ENCODE measurements around the gene ALG1.
"Not testable (repeated sequence)": the region's sequence is repeated elsewhere in the genome, so short reads cannot be mapped to it uniquely, and the experiment has no call there.

Gene ALG1

GRCh38 chr16:5078626-5079025 lies 7.0 kb downstream of the ALG1 start:
- Histone ChIP-seq H3K27ac (no peak overlapping the region), H3K27me3 (ENCODE audit: control insufficient read depth, insufficient read depth, low read length) (no peaks in the 10 kb centered on the region), H3K36me3 (ENCODE audit: control insufficient read depth, insufficient read depth, low read length) (no peaks in the 10 kb centered on the region), H2AFZ (no peak overlapping the region), H3K79me2 (no peaks in the 10 kb centered on the region), H3K9me3 (ENCODE audit: control insufficient read depth, low read length) (no peaks in the 10 kb centered on the region), H3K4me1 (no peaks in the 10 kb centered on the region), H3K4me3 (ENCODE audit: low read depth, low read length) (no peak overlapping the region), H3K9ac (no peak overlapping the region), H3K4me2 (ENCODE audit: low read length) (no peak overlapping the region)
- no peak for TF ChIP-seq CTCF (IDR thresholded peaks at IDR 0.05)

GRCh38 chr16:5080461-5080860 lies 8.8 kb downstream of the ALG1 start:
- H3K27ac ChIP-seq; H3K4me2 ChIP-seq (ENCODE audit: low read length); H3K4me3 ChIP-seq (ENCODE audit: low read depth, low read length); H3K79me2 ChIP-seq; H3K9me3 ChIP-seq (ENCODE audit: control insufficient read depth, low read length); H3K4me1 ChIP-seq; H3K36me3 ChIP-seq (ENCODE audit: control insufficient read depth, insufficient read depth, low read length); H3K27me3 ChIP-seq (ENCODE audit: control insufficient read depth, insufficient read depth, low read length); H3K9ac ChIP-seq; H2AFZ ChIP-seq: not testable (repeated sequence)

- H3K4me2 ChIP-seq (ENCODE audit: low read length); H3K9me3 ChIP-seq (ENCODE audit: control insufficient read depth, low read length); H3K36me3 ChIP-seq (ENCODE audit: control insufficient read depth, insufficient read depth, low read length): not testable (repeated sequence)
These were observed 9.4 kb downstream of the ALG1 start for GRCh38 chr16:5080996-5081395.

GRCh38 chr16:5083646-5084045 lies 12.0 kb downstream of the ALG1 start:
- H3K4me3 ChIP-seq (ENCODE audit: low read depth, low read length); H3K9ac ChIP-seq; H3K79me2 ChIP-seq; H2AFZ ChIP-seq; H3K9me3 ChIP-seq (ENCODE audit: control insufficient read depth, low read length); H3K27me3 ChIP-seq (ENCODE audit: control insufficient read depth, insufficient read depth, low read length); H3K4me2 ChIP-seq (ENCODE audit: low read length); H3K27ac ChIP-seq; H3K36me3 ChIP-seq (ENCODE audit: control insufficient read depth, insufficient read depth, low read length); H3K4me1 ChIP-seq: not testable (repeated sequence)

More at GRCh38 chr16:5080996-5081395, 9.4 kb downstream of the ALG1 start:
- not testable (repeated sequence) for H2AFZ ChIP-seq; H3K27ac ChIP-seq; H3K27me3 ChIP-seq (ENCODE audit: control insufficient read depth, insufficient read depth, low read length); H3K4me1 ChIP-seq; H3K79me2 ChIP-seq; H3K4me3 ChIP-seq (ENCODE audit: low read depth, low read length); H3K9ac ChIP-seq

- not testable (repeated sequence) for H3K27ac ChIP-seq; H3K36me3 ChIP-seq (ENCODE audit: control insufficient read depth, insufficient read depth, low read length); H2AFZ ChIP-seq; H3K4me2 ChIP-seq (ENCODE audit: low read length); H3K79me2 ChIP-seq; H3K4me1 ChIP-seq; H3K4me3 ChIP-seq (ENCODE audit: low read depth, low read length); H3K9me3 ChIP-seq (ENCODE audit: control insufficient read depth, low read length); H3K9ac ChIP-seq; H3K27me3 ChIP-seq (ENCODE audit: control insufficient read depth, insufficient read depth, low read length)
These were observed 12.6 kb downstream of the ALG1 start for GRCh38 chr16:5084099-5084731.

- not testable (repeated sequence) for H3K9me3 ChIP-seq (ENCODE audit: control insufficient read depth, low read length); H2AFZ ChIP-seq; H3K27ac ChIP-seq; H3K4me3 ChIP-seq (ENCODE audit: low read depth, low read length); H3K9ac ChIP-seq; H3K4me1 ChIP-seq; H3K27me3 ChIP-seq (ENCODE audit: control insufficient read depth, insufficient read depth, low read length); H3K79me2 ChIP-seq; H3K4me2 ChIP-seq (ENCODE audit: low read length); H3K36me3 ChIP-seq (ENCODE audit: control insufficient read depth, insufficient read depth, low read length)
- TF ChIP-seq CTCF (IDR thresholded peaks at IDR 0.05): peak; percentile 53
These were observed 13.2 kb downstream of the ALG1 start for GRCh38 chr16:5084802-5085201.

GRCh38 chr16:5085716-5086115 lies 14.1 kb downstream of the ALG1 start:
- not testable (repeated sequence) for H3K36me3 ChIP-seq (ENCODE audit: control insufficient read depth, insufficient read depth, low read length); H3K27ac ChIP-seq; H3K9me3 ChIP-seq (ENCODE audit: control insufficient read depth, low read length); H3K79me2 ChIP-seq; H2AFZ ChIP-seq; H3K4me1 ChIP-seq; H3K27me3 ChIP-seq (ENCODE audit: control insufficient read depth, insufficient read depth, low read length); H3K9ac ChIP-seq; H3K4me3 ChIP-seq (ENCODE audit: low read depth, low read length); H3K4me2 ChIP-seq (ENCODE audit: low read length)

- not testable (repeated sequence) for H2AFZ ChIP-seq, H3K9ac ChIP-seq
These were observed 16.6 kb downstream of the ALG1 start for GRCh38 chr16:5088086-5088790.

GRCh38 chr16:5088936-5089335 lies 17.3 kb downstream of the ALG1 start:
- not testable (repeated sequence) for H3K9me3 ChIP-seq (ENCODE audit: control insufficient read depth, low read length); H3K4me1 ChIP-seq; H3K27me3 ChIP-seq (ENCODE audit: control insufficient read depth, insufficient read depth, low read length); H3K4me3 ChIP-seq (ENCODE audit: low read depth, low read length); H2AFZ ChIP-seq; H3K27ac ChIP-seq; H3K79me2 ChIP-seq; H3K9ac ChIP-seq; H3K36me3 ChIP-seq (ENCODE audit: control insufficient read depth, insufficient read depth, low read length); H3K4me2 ChIP-seq (ENCODE audit: low read length)

More at GRCh38 chr16:5088086-5088790, 16.6 kb downstream of the ALG1 start:
- not testable (repeated sequence) for H3K27ac ChIP-seq; H3K4me1 ChIP-seq; H3K79me2 ChIP-seq; H3K9me3 ChIP-seq (ENCODE audit: control insufficient read depth, low read length); H3K27me3 ChIP-seq (ENCODE audit: control insufficient read depth, insufficient read depth, low read length); H3K4me3 ChIP-seq (ENCODE audit: low read depth, low read length); H3K36me3 ChIP-seq (ENCODE audit: control insufficient read depth, insufficient read depth, low read length); H3K4me2 ChIP-seq (ENCODE audit: low read length)

All from parathyroid adenoma (tissue), 2 donors.